Mucosa of stomach (tissue), 1 donor: ENCODE measurements around the gene MEF2D.

Experiments
- H3K27me3 ChIP-seq: one replicate; pipeline ENCODE4 v1.7.0; 2013; ENCODE audit warnings: mild to moderate bottlenecking, low read length; ENCODE audit not compliant: control insufficient read depth, insufficient read depth
- H3K36me3 ChIP-seq: one replicate; pipeline ENCODE4 v1.7.0; 2013; ENCODE audit warnings: low read length; ENCODE audit not compliant: control insufficient read depth, insufficient read depth
- H3K4me1 ChIP-seq: one replicate; pipeline ENCODE4 v1.7.0; 2013; ENCODE audit warnings: mild to moderate bottlenecking, low read length; ENCODE audit not compliant: control insufficient read depth, insufficient read depth
- H3K4me3 ChIP-seq: one replicate; pipeline ENCODE4 v1.7.0; 2013; ENCODE audit warnings: low read length
- H3K9ac ChIP-seq: one replicate; pipeline ENCODE4 v1.7.0; 2013; ENCODE audit warnings: mild to moderate bottlenecking, low read length, moderate library complexity
- H3K9me3 ChIP-seq: one replicate; pipeline ENCODE4 v1.7.0; 2013; ENCODE audit warnings: mild to moderate bottlenecking, low read length, moderate library complexity; ENCODE audit not compliant: control insufficient read depth
- donor health status: Pancreatic carcinoma.

The MEF2D gene

GRCh38 chr1:156537027-156537426 lies 36.5 kb upstream of the MEF2D start:
- Histone ChIP-seq H3K9ac (no peak overlapping the region), H3K4me1 (no peaks in the 10 kb centered on the region), H3K27me3 (no peaks in the 10 kb centered on the region), H3K36me3 (no peaks in the 10 kb centered on the region), H3K9me3 (no peaks in the 10 kb centered on the region), H3K4me3 (no peak overlapping the region)

GRCh38 chr1:156534424-156535060 lies 34.0 kb upstream of the MEF2D start:
- Histone ChIP-seq H3K27me3 (no peaks in the 10 kb centered on the region), H3K36me3 (no peaks in the 10 kb centered on the region), H3K4me3 (no peak overlapping the region)

GRCh38 chr1:156533568-156534220 lies 33.1 kb upstream of the MEF2D start:
- H3K9ac ChIP-seq, result no peak overlapping the region
- H3K4me1 ChIP-seq, result no peaks in the 10 kb centered on the region
- no peaks in the 10 kb centered on the region for H3K9me3 ChIP-seq
- no peaks in the 10 kb centered on the region for H3K27me3 ChIP-seq
- H3K36me3 ChIP-seq, result no peaks in the 10 kb centered on the region
- no peak overlapping the region for H3K4me3 ChIP-seq

More at GRCh38 chr1:156534424-156535060, 34.0 kb upstream of the MEF2D start:
- Histone ChIP-seq H3K9me3 (no peaks in the 10 kb centered on the region), H3K4me1 (no peaks in the 10 kb centered on the region), H3K9ac (no peak overlapping the region)

- H3K9me3 ChIP-seq, result no peaks in the 10 kb centered on the region
- no peaks in the 10 kb centered on the region for H3K36me3 ChIP-seq
These were observed 31.8 kb upstream of the MEF2D start for GRCh38 chr1:156532374-156532773.

GRCh38 chr1:156530006-156530405 lies 29.4 kb upstream of the MEF2D start:
- H3K27me3 ChIP-seq, result no peaks in the 10 kb centered on the region
- H3K9me3 ChIP-seq, result no peaks in the 10 kb centered on the region
- peaks cover 16% of the 10 kb centered on the region for H3K4me1 ChIP-seq
- H3K4me3 ChIP-seq, result no peak overlapping the region
- no peaks in the 10 kb centered on the region for H3K36me3 ChIP-seq
- no peak overlapping the region for H3K9ac ChIP-seq

More at GRCh38 chr1:156532374-156532773, 31.8 kb upstream of the MEF2D start:
- Histone ChIP-seq H3K9ac (no peak overlapping the region), H3K4me3 (no peak overlapping the region), H3K27me3 (no peaks in the 10 kb centered on the region), H3K4me1 (no peaks in the 10 kb centered on the region)

GRCh38 chr1:156528875-156529425 lies 28.4 kb upstream of the MEF2D start:
- Histone ChIP-seq H3K27me3 (no peaks in the 10 kb centered on the region), H3K9ac (no peak overlapping the region), H3K36me3 (no peaks in the 10 kb centered on the region), H3K4me1 (peaks cover 22% of the 10 kb centered on the region), H3K4me3 (no peak overlapping the region), H3K9me3 (no peaks in the 10 kb centered on the region)

GRCh38 chr1:156528231-156528630 lies 27.7 kb upstream of the MEF2D start:
- Histone ChIP-seq H3K4me3 (no peak overlapping the region), H3K9me3 (no peaks in the 10 kb centered on the region), H3K4me1 (peaks cover 22% of the 10 kb centered on the region), H3K36me3 (no peaks in the 10 kb centered on the region), H3K27me3 (no peaks in the 10 kb centered on the region), H3K9ac (no peak overlapping the region)

GRCh38 chr1:156527584-156527983 lies 27.0 kb upstream of the MEF2D start:
- H3K36me3 ChIP-seq, result no peaks in the 10 kb centered on the region
- H3K4me1 ChIP-seq, result peaks cover 22% of the 10 kb centered on the region
- H3K27me3 ChIP-seq, result no peaks in the 10 kb centered on the region
- H3K4me3 ChIP-seq, result no peak overlapping the region
- H3K9me3 ChIP-seq, result no peaks in the 10 kb centered on the region
- no peak overlapping the region for H3K9ac ChIP-seq

- no peaks in the 10 kb centered on the region for H3K36me3 ChIP-seq
These were observed 25.4 kb upstream of the MEF2D start for GRCh38 chr1:156525856-156526489.

GRCh38 chr1:156525071-156525501 lies 24.5 kb upstream of the MEF2D start:
- Histone ChIP-seq H3K36me3 (no peaks in the 10 kb centered on the region), H3K4me3 (no peak overlapping the region), H3K27me3 (no peaks in the 10 kb centered on the region), H3K9ac (no peak overlapping the region), H3K4me1 (peaks cover 22% of the 10 kb centered on the region), H3K9me3 (no peaks in the 10 kb centered on the region)

More at GRCh38 chr1:156525856-156526489, 25.4 kb upstream of the MEF2D start:
- H3K4me1 ChIP-seq, result peaks cover 22% of the 10 kb centered on the region
- H3K9me3 ChIP-seq, result no peaks in the 10 kb centered on the region
- no peak overlapping the region for H3K9ac ChIP-seq
- no peaks in the 10 kb centered on the region for H3K27me3 ChIP-seq
- no peak overlapping the region for H3K4me3 ChIP-seq

- H3K9ac ChIP-seq, result no peak overlapping the region
- H3K4me1 ChIP-seq, result peaks cover 22% of the 10 kb centered on the region
- H3K27me3 ChIP-seq, result no peaks in the 10 kb centered on the region
- no peaks in the 10 kb centered on the region for H3K36me3 ChIP-seq
- no peak overlapping the region for H3K4me3 ChIP-seq
- H3K9me3 ChIP-seq, result no peaks in the 10 kb centered on the region
These were observed 23.9 kb upstream of the MEF2D start for GRCh38 chr1:156524481-156524869.
